Adrenal gland (tissue), 12 donors: ENCODE measurements around the gene ARHGAP12. TPM values are rescaled to one million over a fixed set of nuclear protein-coding genes. Genes with fewer than 3 reads are reported as not detected.

Experiments used
- DNase-seq, 7 donors: peaks; one replicate each; pipeline ENCODE4 v3.0.0-alpha.2; 2019 to 2020
- H3K27ac ChIP-seq, 5 donors: fragments of 200-600 bp; sonication (generic) in 4 of 5; 1 replicate in 3 of 5; 2 replicates in 2 of 5; pipeline versions ENCODE4 v1.5.1 to v1.8.0; 2016 to 2020; ENCODE audit warnings: mild to moderate bottlenecking in 1 of 5
- H3K27me3 ChIP-seq: fragments of 200-600 bp; 2 replicates; pipeline ENCODE4 v1.8.0; 2021
- H3K36me3 ChIP-seq, 2 donors: fragments of 200-600 bp; replicated peaks in 1 of 2; 1 replicate in 1 of 2; 2 replicates in 1 of 2; pipeline versions ENCODE4 v1.5.1 to v1.8.0; 2018 to 2022
- H3K4me1 ChIP-seq, 2 donors: fragments of 200-600 bp; replicated peaks in 1 of 2; 1 replicate in 1 of 2; 2 replicates in 1 of 2; pipeline versions ENCODE4 v1.5.1 to v1.8.0; 2018 to 2021
- H3K4me3 ChIP-seq, 4 donors: fragments of 200-600 bp; sonication (generic) in 3 of 4; one replicate each; pipeline ENCODE4 v1.5.1; 2016 to 2018
- H3K9me3 ChIP-seq, 3 donors: fragments of 200-600 bp; sonication (generic) in 1 of 3; replicated peaks in 1 of 3; 1 replicate in 2 of 3; 2 replicates in 1 of 3; pipeline versions ENCODE4 v1.5.1 to v1.8.0; 2016 to 2021
- POLR2A ChIP-seq, 2 donors: fragments of 450-650 bp; IDR thresholded peaks; one replicate each; pipeline ENCODE4 v1.6.1; 2017; ENCODE audit warnings: antibody characterized with exemption in 2 of 2, mild to moderate bottlenecking in 2 of 2, moderate library complexity in 1 of 2
- WGBS, 4 donors: extraction: QIAGEN DNeasy Blood & Tissue Kit in 2 of 4; methylation state at CpG; one replicate each; pipeline versions ENCODE4 v1.1.5 to v1.1.7; 2013 to 2017; 5-methylcytosine and 5-hydroxymethylcytosine counted together
- intact Hi-C, 2 donors: fragments of 100-400 bp; cut with DNase I; formaldehyde crosslinking; loops; one replicate each; pipeline versions ENCODE4 v1.14.1 to v1.15.0; 2022 to 2023
- polyA plus RNA-seq, 3 donors: library from polyadenylated mRNA; stranded (reverse); fragments of 200-250 nt in 2 of 3; fragments of 350-450 nt in 1 of 3; fragmentation: Illumina TruSeq in 1 of 3; extraction: RNeasy Lipid Tissue Mini Kit (QIAGEN cat#74804) in 1 of 3; gene quantifications; one replicate each; pipeline ENCODE4 v1.2.3, GENCODE V29; 2013 to 2014
- total RNA-seq, 9 donors: library from RNA; depleted of rRNA in 4 of 9; stranded (reverse); fragments of >200 nt in 4 of 9; fragments of 120-200 nt in 1 of 9; fragmentation: NEBNext Ultra II Directional in 1 of 9; extraction: Animal tissue kit (Norgen Biotek cat#: 25700) in 1 of 9; gene quantifications; one replicate each; pipeline versions ENCODE4 v1.1.0 to v1.2.4, GENCODE V29; 2013 to 2023
- TF ChIP-seq, protein P1 (sequence below), 6 experiments: fragments of 450-650 bp in 4 of 6; fragments of 200-600 bp in 2 of 6; sonication (generic) in 1 of 6; IDR thresholded peaks; 1 replicate in 5 of 6; 2 replicates in 1 of 6; pipeline versions ENCODE4 v1.5.1 to v1.8.0; 2016 to 2021; ENCODE audit warnings: antibody characterized with exemption in 6 of 6, mild to moderate bottlenecking in 2 of 6, moderate library complexity in 1 of 6
- donor health status: healthy with polysubstance abuse.
- donor health status: Bipolar disorder and iron deficiency.
- donor health status: DM: yes; HTN: yes; CAD: no.
- donor health status: DM: no; HTN: no; CAD: no.
- donor health status: DM: no; HTN: no; CAD: no.
- donor health status: DM: yes; HTN: yes; CAD: no.

ARHGAP12 gene
- total and polyA plus RNA-seq, 12 donors = 26.7 to 88.6 (median 38.1) TPM

DNA sequence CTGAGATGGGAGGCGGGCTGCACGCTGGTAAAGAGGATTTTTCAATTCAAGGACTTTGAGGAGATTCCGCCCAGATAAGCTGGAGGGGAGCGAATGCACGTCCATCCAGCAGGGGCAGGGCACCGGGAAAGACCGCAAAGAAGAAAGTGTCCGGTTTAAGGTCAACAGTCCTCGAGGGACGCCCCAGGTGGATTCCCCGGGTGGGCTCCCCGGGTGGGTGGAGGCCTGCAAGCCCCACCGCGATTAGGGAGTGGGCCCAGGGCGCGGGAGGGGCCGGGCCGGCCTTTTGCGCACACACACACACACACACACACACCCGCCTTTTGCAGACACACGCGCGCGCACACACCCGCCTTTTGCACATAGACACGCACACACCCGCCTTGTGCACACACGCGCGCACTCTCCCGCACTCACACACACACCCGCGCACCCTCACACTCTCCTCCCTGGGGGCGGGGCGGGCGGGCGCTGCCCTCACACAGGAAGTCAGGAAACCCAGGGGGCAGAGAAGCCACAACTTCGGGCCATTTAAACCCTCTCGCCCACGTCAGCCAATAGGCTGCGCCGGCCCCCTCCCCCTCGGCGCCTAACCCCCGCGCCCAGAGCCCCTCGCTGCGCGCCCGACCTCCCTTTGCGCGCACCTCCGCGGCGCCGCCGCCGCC lies 615 bp downstream of the ARHGAP12 start:
- H3K4me3 ChIP-seq = peak overlapping the region; percentile 61 to 94 (median 77)
- peak in 1 of 2 donors; percentile 48 for TF ChIP-seq POLR2A (IDR thresholded peaks at IDR 0.05)
- TF ChIP-seq, protein P1, sequence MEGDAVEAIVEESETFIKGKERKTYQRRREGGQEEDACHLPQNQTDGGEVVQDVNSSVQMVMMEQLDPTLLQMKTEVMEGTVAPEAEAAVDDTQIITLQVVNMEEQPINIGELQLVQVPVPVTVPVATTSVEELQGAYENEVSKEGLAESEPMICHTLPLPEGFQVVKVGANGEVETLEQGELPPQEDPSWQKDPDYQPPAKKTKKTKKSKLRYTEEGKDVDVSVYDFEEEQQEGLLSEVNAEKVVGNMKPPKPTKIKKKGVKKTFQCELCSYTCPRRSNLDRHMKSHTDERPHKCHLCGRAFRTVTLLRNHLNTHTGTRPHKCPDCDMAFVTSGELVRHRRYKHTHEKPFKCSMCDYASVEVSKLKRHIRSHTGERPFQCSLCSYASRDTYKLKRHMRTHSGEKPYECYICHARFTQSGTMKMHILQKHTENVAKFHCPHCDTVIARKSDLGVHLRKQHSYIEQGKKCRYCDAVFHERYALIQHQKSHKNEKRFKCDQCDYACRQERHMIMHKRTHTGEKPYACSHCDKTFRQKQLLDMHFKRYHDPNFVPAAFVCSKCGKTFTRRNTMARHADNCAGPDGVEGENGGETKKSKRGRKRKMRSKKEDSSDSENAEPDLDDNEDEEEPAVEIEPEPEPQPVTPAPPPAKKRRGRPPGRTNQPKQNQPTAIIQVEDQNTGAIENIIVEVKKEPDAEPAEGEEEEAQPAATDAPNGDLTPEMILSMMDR (IDR thresholded peaks at IDR 0.05) = peak in 5 of 6 experiments; percentile 29 to 55 (median 44)
- peak; percentile 54 to 76 (median 64) for DNase-seq
- 0 to 1% (median 1%) methylated on average over 13 to 58 of the region's 58 CpGs for WGBS, 4 donors
- intact Hi-C loops = loop anchor here in 1 of 2 donors (10.0 kb wide), 1 partner anchor 53 kb away; no protein-coding TSS in a partner anchor
- peak overlapping the region; percentile 78 to 96 (median 94) for H3K27ac ChIP-seq
- no peaks in the 10 kb centered on the region for H3K27me3 ChIP-seq
- peaks cover 8 to 38% of the 10 kb centered on the region in 2 donors for H3K4me1 ChIP-seq
- no peaks in the 10 kb centered on the region for H3K9me3 ChIP-seq
- peaks cover 0 to 4% of the 10 kb centered on the region in 2 donors for H3K36me3 ChIP-seq

DNA sequence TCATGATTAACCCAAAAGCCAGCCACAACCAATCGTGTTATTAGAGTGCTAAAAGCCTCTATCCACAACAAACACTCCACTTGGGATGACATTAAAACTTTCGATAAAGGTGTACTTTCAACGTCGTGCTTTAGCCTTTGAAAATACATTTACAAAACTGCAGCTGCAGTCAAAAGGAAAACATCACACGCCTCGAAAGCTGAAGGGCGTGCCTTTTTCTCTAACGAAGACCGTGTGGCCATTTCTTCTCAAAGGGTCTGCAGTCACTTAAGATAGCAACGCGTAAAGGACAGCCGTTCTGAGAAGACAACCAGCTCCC lies 1.1 kb downstream of the ARHGAP12 start:
- intact Hi-C loops = loop anchor here in 1 of 2 donors (10.0 kb wide), 1 partner anchor 53 kb away; no protein-coding TSS in a partner anchor
- peaks cover 8 to 38% of the 10 kb centered on the region in 2 donors for H3K4me1 ChIP-seq
- peaks cover 0 to 4% of the 10 kb centered on the region in 2 donors for H3K36me3 ChIP-seq
- peak overlapping the region in 3 of 4 donors; percentile 61 to 91 (median 63) for H3K4me3 ChIP-seq
- no peaks in the 10 kb centered on the region for H3K27me3 ChIP-seq
- no peak for TF ChIP-seq POLR2A (IDR thresholded peaks at IDR 0.05)
- TF ChIP-seq, protein P1 (IDR thresholded peaks at IDR 0.05) = no peak
- DNase-seq = no peak
- peak overlapping the region; percentile 8 to 96 (median 94) for H3K27ac ChIP-seq
- no peaks in the 10 kb centered on the region for H3K9me3 ChIP-seq
- WGBS, 4 donors = 0% methylated on average over 12 of the region's 12 CpGs

- no peak for TF ChIP-seq POLR2A (IDR thresholded peaks at IDR 0.05)
- TF ChIP-seq, protein P1 (IDR thresholded peaks at IDR 0.05) = no peak
- peaks cover 0 to 4% of the 10 kb centered on the region in 2 donors for H3K36me3 ChIP-seq
- H3K27me3 ChIP-seq = no peaks in the 10 kb centered on the region
- peaks cover 8 to 38% of the 10 kb centered on the region in 2 donors for H3K4me1 ChIP-seq
- H3K4me3 ChIP-seq = peak overlapping the region in 3 of 4 donors; percentile 61 to 91 (median 63)
- no peak for DNase-seq
- peak overlapping the region; percentile 8 to 96 (median 94) for H3K27ac ChIP-seq
- no peaks in the 10 kb centered on the region for H3K9me3 ChIP-seq
- intact Hi-C loops = loop anchor here in 1 of 2 donors (10.0 kb wide), 1 partner anchor 52 kb away; no protein-coding TSS in a partner anchor
- 20 to 23% (median 22%) methylated on average over 21 to 22 of the region's 22 CpGs for WGBS, 4 donors
Observed at GRCh38 chr10:31926765-31927564, 1.7 kb downstream of the ARHGAP12 start.

GRCh38 chr10:31926160-31926559 lies 2.5 kb downstream of the ARHGAP12 start:
- Histone ChIP-seq H3K27me3 (no peaks in the 10 kb centered on the region), H3K27ac (peak overlapping the region in 1 of 5 donors; percentile 96), H3K9me3 (no peaks in the 10 kb centered on the region), H3K4me1 (peaks cover 8 to 42% of the 10 kb centered on the region in 2 donors), H3K36me3 (peaks cover 0 to 4% of the 10 kb centered on the region in 2 donors), H3K4me3 (peak overlapping the region in 1 of 4 donors; percentile 91)
- intact Hi-C loops = loop anchor here in 1 of 2 donors (10.0 kb wide), 1 partner anchor 51 kb away; no protein-coding TSS in a partner anchor
- TF ChIP-seq, protein P1 (IDR thresholded peaks at IDR 0.05) = no peak
- TF ChIP-seq POLR2A (IDR thresholded peaks at IDR 0.05) = no peak
- DNase-seq = no peak
- WGBS, 4 donors = 33 to 39% (median 37%) methylated on average over 5 of the region's 5 CpGs
